Renal pelvis (tissue), 4 donors: ENCODE measurements around the gene TRPC4AP. TPM values are rescaled to one million over a fixed set of nuclear protein-coding genes. Genes with fewer than 3 reads are reported as not detected.

Experiments
- DNase-seq: peaks from one replicate; pipeline ENCODE4 v3.0.0-alpha.2; 2013
- polyA plus RNA-seq, 3 donors: library from polyadenylated mRNA; unstranded; fragments of 120-200 nt; gene quantifications; one replicate each; pipeline ENCODE4 v1.2.1, GENCODE V29; 2013; ENCODE audit not compliant: insufficient read length in 3 of 3

TRPC4AP gene
- polyA plus RNA-seq, 3 donors = 63.0 to 70.7 (median 70.1) TPM

DNA sequence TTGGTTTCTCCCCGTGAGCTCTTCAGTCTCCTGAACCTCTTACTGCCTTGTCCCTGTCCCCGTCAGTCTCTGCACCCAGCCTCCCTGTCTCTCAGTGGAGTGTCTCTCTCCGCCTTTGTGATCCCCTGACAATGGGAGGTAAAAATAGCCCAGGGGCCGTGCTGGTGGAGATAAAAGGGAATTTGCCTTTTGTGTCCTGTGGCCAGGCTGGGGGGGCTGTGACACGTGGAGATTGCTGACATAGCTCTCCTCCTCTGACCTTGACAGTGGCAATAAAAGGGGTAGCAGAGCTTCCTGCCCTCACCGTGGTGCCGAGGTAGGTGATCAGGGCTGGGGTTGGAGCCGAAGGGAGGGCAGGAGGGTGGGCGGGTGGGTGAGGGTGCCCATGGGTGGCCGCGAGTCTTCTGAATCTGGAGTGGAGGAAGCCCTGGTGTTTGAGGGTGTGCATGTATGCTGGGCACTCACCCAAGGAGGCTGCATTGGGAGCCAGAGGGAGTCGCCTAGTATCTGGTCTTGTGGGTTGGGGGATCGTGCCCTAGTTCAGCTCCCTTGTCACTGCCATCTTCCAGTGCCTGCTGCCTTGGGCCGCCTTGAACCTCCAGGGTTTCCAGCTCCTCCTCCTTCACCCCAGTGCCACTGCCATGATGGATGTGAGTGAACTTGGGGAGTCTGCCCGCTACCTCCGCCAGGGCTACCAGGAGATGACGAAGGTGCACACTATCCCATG lies 115.1 kb downstream of the TRPC4AP start:
- DNase-seq = no peak

DNA sequence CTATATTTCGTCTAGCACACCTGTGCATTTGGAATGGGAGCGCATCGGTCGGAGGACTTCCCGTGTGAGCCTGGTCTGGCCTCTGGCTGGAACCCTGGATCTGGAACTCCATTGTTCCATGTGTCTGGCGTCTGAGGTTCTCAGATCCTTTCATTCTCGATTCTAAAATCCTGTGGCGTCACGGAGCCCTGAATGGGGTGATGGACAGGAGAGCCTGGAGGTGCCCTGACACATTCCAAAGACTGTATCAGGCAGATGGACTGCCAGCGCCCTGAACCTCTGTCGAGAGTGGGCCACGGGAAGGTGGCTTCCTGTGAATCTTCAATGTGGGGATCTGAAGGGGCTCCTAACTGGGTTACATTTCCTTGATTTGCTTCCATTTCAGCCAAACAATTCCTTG lies 116.3 kb downstream of the TRPC4AP start:
- DNase-seq = no peak

DNA sequence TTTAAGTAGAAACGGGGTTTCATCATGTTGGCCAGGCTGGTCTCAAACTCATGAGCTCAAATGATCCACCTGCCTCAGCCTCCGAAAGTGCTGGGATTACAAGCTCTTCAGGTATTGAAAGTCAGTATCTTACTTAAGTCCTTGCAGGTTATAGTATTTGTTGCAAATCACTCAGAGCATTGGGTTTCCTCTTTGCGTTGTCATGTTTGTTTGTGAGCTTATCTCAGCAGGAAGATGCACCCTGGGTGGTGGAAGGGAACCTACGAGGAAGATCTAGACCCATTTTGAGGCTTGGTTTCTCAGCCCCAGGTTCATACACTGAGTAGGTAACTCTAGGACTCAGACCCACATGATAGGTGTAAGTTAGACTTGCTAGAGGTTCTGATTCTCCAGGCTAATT lies 118.4 kb downstream of the TRPC4AP start:
- DNase-seq = no peak

DNA sequence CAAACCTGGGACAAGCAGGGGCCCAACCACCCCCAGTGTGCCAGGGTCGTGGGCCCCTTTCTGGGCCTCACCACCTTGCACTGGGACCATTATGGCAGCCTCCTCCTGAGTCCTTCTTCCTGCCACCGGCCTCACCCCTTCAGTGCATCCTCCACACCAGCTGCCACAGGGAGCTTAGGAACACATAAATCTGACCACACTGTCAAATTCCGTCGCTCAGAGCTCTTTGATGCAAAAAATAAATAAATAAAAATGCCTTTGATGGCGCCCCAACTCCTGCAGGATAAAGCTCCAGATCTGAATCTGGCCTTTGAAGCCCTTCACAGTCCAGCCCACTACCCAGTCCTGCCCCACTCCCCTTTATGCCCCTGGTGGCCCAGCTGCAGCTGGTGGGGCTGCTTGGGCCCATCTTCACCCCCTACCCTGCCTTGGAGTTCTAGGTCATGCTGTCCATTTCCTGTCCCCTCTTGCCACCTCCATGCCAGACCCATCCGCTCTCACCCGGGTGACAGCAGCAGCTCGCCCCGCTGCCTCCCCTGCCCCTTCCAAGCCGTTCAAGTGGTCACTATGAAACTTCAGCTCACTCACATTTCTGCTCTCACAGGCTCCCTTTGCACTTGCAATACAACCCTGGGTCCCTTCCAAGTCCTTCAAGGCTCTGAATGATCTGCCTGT lies 120.9 kb downstream of the TRPC4AP start:
- DNase-seq = no peak

DNA sequence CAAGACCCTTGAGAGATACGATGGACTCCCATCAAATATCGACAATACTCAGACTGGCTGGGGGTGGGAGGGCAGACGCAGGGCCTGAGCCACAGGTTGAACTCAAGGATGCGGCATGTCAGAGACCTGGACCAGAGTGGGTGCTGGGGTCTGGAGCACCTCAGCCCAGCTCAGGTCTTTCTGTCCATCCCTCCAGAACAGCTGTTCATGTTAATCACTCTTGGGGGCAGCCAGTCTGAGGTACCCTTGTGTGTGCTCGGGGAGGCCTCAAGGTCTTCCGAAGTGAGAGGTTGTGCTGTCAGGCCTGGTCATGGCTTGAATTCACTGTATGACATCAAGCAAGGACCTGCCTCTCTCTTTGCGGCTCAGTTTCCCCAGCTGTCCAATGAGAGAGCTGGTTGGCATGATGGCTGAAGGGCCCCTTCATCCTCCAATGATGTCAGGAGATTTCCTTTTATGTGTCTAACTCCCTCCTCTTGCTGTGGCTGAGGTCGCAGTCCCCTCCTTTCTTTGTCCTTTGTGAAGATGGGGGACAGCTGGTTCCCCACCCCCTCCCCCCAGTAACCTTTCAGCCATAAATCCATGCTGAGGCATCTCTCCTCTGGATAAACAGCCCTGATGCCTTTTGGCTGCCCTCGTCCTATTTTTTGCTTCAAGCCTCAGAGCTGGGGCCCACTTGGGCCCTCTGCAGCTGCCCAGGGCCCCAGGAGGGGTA lies 121.6 kb downstream of the TRPC4AP start:
- DNase-seq = no peak

DNA sequence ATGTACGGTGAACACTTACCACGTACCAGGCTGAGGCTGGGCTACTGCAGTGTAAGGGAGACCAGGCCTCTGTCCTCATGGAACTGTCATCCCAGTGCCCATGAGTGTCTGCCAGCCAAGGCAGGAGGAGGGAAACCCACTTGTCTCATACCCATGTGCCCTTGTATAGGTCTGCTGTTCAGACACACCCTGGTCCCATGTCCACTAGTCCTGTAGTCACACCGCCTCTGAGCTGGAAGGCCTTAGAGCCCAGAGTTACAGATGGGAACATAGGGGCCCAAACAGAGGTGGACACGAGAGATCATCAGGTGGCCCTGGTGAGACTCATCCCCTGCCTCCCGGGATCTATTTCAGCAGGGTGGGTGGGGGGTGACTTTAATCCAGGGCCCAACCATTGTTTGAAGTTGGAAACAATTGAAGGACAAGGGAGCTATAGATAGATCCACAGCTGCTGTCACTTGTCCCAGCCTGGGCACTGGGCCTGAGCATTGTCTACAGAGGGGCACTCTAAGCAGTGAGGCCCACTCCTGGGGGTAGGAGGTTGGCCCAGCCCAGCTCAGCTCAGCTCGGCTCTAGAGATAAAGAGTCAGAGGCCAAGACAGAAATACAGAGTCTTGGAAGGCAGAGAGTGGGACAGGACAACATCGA lies 122.3 kb downstream of the TRPC4AP start:
- DNase-seq = no peak

DNA sequence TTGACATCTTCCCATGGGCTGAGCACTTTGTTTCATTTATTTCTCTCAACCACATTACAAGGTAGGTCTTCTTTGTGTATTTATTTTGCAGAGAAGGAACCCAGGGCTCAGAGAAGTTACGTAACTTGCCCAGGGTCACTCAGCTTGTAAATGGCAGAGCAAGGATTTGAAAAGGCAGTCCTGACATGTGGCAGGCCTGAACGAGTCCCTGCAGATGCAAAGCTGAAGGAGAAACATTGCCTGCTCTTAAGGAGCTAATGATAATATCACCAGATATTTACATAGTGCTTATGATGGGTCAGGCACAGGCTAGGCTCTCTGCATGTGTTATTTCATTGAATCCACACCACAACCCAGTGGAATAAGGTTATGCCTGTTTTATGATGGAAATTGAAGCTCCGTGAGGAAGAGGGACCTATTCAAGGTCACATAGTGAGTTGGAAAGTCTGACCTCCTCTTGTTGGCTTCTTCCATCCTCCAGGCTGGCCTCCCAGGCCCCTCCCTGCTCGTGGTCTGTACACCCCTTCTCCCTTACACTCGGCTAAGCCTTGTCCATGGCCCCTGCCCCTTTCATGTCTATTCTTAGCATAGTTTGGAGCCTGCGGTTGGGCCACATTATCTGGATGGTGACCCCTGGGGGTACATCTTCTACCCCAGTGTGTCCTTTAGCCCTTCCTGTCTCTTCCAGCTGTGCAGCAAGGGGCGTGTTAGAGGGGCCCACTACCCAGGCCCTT lies 124.4 kb downstream of the TRPC4AP start:
- DNase-seq = no peak

DNA sequence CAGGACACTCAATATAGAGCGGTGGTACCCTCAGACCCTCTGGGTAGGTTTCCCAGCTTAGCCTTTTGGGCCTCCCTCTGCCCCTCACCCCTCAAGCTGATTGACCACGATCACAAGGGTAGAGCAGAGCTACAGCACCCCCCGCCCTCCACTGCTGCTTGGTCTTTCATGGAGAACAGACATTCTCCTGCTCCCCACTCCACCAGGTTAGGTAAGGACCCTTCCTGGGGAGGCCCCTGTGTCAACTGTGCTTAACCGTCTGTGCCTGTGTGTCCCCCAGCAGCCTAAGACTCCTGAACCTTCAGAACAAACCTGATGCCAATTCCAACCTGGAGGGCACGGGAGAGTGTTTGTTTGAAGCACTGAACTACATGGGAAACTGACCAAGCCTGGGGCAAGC lies 125.2 kb downstream of the TRPC4AP start:
- no peak for DNase-seq

DNA sequence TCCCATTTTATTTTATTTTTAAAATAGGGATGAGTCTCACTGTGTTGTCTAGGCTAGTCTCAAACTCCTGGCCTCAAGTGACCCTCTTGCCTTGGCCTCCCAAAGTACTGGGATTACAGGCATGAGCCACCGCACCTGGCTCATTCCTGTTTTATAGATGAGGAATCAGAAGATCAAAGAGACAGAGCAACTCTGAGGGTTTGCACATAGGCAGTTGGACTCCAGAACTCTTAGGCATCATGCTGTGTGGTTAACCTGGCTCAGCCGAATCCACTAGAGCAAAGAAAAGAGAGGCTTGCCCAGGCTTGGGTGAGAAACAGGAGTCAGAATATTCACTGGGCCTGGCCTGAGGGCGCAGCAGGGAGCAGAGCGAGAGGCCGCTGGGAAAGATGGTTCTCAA lies 127.6 kb downstream of the TRPC4AP start:
- DNase-seq = no peak

DNA sequence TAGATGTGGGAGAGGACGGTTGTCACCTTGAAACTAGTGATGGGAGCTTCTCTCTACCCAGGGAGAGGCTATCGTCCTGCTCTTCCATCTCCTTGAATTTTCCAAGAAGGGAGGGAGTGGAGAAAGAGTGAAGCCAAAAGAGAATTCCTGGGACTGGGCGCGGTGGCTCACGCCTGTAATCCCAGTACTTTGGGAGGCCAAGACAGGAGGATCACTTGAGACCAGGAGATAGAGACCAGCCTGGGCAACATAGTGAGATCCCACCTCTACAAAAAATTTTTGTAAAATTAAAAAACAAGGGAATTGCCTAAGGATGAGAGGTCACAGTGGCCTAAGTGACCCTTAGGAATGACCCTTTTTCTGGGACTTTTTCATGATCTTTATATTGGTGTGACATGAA lies 128.1 kb downstream of the TRPC4AP start:
- DNase-seq = no peak

DNA sequence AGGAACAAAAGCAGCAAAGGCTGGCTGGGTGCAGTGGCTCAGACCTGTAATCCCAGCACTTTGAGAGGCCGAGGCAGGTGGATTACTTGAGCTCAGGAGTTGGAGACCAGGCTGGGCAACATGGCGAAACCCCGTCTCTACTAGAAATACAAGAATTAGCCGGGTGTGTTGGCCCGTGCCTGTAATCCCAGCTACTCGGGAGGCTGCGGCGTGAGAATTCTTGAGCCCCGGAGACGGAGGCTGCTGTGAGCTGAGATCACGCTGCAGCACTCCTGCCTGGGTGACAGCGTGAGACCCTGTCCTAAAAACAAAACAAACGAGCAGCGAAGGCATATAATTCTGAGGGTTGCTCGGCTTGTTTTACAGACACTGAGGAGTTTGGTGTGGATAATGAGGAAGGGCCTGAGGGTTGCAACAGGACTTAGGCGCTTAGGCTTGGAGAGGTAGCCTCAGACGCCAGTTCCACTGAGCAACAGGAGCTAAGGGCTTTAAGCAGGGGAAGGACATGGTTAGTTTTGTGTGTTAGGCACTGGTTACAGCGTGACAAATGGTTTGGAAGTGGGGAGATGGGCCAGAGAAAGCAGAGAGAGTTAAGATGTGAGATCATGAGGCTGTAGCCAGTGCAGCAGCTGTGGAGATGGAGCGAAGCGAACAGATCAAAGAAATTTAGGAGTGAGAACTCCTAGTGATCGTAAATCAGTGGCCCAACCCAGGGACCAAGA lies 135.7 kb downstream of the TRPC4AP start:
- peak; percentile 35 for DNase-seq

DNA sequence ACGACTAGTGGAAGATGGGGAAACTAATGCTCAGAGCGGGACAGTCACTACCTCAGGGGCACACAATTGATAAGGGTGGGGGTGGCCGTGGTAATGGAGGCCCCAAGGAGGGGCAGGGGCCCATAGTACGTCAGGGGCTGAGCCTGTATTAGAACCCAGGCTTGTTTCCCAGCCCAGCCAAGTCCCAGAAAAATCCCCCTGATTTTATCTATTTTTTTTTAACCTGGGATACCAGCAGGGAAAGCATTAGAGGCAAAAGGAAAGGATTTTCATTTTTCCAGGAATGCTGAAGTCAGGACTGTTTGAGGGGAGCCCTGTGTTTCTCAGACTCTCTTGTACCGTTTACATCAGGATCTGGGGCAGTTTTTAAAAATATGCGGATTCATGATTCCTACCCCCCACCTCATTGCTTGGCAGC lies 136.6 kb downstream of the TRPC4AP start:
- DNase-seq = no peak

DNA sequence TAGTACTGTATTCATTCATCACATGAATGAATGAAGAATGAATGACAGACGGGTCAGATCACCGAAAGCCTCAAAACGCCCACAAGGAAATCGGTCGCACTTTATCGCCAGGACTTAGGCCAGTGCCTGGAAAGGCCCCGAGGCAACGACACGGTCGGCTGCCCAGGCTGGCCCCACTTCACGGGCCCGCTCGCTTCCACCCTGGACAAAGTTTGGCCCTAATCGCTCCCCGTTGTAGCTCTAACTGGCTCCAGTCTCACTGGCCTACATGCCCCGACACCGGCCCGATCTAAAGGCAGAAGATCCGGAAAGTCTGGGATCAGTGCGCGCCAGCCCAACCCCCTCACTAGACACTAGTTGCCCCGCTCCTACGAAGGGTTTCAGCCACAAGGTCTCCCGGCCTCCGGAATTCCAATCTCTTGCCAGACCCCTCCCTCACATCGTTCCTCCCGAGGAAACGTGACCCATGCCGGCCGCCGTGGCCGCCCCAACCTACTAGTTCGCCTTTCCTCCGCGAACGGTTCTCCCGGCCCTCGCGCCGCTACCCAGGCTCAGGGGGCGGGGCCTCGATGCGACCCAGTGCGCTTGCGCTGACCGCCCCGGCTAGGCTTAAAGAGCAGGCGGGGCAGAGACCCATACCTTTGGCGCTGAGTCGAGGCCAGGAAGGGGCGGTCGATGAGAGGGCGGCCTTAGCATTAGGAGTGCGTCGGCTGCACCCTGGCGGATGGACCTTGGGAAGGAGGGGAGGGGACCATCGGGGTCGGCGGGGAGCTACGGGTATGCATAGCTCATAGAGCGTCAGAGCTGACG lies 137.2 kb downstream of the TRPC4AP start, which contains the start of the genes GSS and MYH7B:
Gene GSS (minus strand): TSS at position 576 of the 810 bp plus-strand sequence. CDS start 3,954 bp downstream, outside the sequence.
Gene MYH7B (plus strand): TSS at position 638 of the 810 bp plus-strand sequence. CDS start 22,138 bp downstream, outside the sequence.
- DNase-seq = peak; percentile 96

DNA sequence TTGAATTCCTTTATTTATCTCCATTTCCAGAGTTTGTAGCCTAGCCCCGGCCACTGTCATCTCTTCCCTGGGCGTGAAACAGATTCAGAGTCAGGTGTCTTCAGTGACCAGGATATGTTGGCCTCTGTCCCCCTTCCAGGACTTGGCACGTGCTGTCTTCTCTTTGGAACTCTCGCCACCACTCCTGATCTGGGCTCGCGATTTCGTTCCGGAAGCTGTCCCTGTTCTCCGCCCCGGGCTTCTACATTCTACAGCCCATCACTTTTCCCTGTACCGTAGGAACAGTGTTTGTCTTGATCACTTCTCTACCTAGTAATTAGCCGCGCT lies 137.7 kb downstream of the TRPC4AP start:
- DNase-seq = no peak

DNA sequence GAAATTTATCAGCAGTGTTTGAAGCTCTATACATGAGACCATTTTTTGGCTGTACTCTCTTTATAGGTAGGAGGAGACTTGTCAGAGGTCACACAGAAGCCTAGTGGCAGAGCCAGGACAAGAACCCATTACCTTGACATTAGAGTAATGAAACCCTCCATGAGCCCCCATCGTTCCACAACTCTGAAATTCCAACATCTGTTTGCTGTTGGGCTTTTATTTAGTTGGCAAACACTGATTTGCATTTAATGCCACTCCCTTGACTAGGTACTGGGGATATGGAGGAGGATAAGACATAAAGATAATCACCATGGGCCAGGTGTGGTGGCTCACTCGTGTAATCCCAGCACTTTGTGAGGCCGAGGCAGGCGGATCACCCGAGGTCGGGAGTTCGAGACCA lies 138.6 kb downstream of the TRPC4AP start:
- DNase-seq = no peak

DNA sequence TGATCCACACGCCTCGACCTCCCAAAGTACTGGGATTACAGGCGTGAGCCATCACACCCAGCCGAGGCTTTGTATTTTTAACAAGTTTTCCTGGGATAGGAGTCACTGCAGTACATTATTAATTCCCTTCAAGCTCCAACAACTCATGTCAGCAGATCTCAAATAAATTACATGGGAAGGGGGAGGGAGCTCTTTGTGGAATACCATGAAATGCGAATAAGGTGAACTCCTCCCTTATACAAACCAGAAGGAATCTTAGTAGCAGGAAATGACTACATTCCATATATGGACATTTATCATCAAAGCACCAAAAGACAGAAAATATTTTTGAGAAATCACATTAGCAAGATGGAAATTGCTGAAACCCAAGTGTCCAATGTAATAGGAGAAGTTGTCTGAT lies 139.9 kb downstream of the TRPC4AP start:
- peak; percentile 77 for DNase-seq
